Activated naive CD8-positive, alpha-beta T cell treated with anti-CD3 and anti-CD28 coated beads, Interleukin-2, amount 10 ng/mL, durations not matched to agents 7 days and 5 days (primary cell): ENCODE data around the gene HOXB1. TPM values are rescaled to one million over a fixed set of nuclear protein-coding genes. Genes with fewer than 3 reads are reported as not detected.
"Not testable (repeated sequence)": the region's sequence is repeated elsewhere in the genome, so short reads cannot be mapped to it uniquely, and the experiment has no call there.

Source experiments
- ATAC-seq: fragments of 150-1000 bp; cut with Tn5 transposase; one replicate; pipeline ENCODE4 v1.10.0; 2021; ENCODE audit warnings: low read depth, moderate library complexity
- POLR2A ChIA-PET: fragments of 350-600 bp; sonication (Branson Sonifier 250); formaldehyde crosslinking; loops from one replicate; lab custom pipeline; 2021; ENCODE audit warnings: antibody characterized with exemption; lab: Charles Lee
- DNase-seq: peaks from one replicate; pipeline ENCODE4 v3.0.0; 2021
- H3K27ac Mint-ChIP-seq: one replicate; pipeline ENCODE4 v1.8.0; 2022; ENCODE audit warnings: mild to moderate bottlenecking, mixed read lengths
- H3K27me3 Mint-ChIP-seq: one replicate; pipeline ENCODE4 v1.8.0; 2022; ENCODE audit warnings: mild to moderate bottlenecking, moderate library complexity, mixed read lengths
- H3K36me3 Mint-ChIP-seq: one replicate; pipeline ENCODE4 v1.8.0; 2021; ENCODE audit warnings: mild to moderate bottlenecking, mixed read lengths
- H3K4me1 Mint-ChIP-seq: one replicate; pipeline ENCODE4 v1.8.0; 2021; ENCODE audit warnings: mixed read lengths
- H3K4me3 Mint-ChIP-seq: one replicate; pipeline ENCODE4 v1.8.0; 2022; ENCODE audit warnings: mild to moderate bottlenecking, moderate library complexity, mixed read lengths
- H3K9me3 Mint-ChIP-seq: one replicate; pipeline ENCODE4 v1.8.0; 2021; ENCODE audit warnings: mixed read lengths
- total RNA-seq, 2 experiments: library from RNA; stranded (reverse); gene quantifications; one replicate each; pipeline ENCODE4 v1.2.3, GENCODE V29; 2021

Gene HOXB1
- total RNA-seq, 2 experiments from 2014 or later: not detected

DNA sequence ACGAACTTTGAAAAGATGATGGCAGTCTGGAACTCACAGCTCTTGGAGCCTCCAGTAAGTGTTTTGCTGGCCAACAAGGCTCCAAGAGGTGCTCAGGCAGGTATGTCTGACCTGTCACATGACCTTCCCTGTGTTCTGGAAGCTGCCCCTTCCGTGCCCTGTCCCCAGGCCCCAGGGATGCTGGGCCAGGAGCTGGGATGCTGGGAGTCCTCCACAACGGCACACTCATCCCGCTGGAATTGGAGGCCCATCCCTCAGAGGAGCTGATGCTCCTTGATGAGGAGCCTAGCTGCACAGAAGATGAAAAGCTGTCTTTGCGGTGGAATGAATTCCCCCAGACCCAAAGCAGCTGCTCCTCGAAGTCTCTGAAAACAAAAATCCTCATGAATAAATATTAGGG is 47.8 kb downstream of the HOXB1 start:
- Mint-ChIP-seq H3K27ac (no peak overlapping the region), H3K27me3 (no peaks in the 10 kb centered on the region), H3K4me1 (peaks cover 22% of the 10 kb centered on the region), H3K36me3 (no peaks in the 10 kb centered on the region), H3K9me3 (no peaks in the 10 kb centered on the region), H3K4me3 (no peak overlapping the region)
- POLR2A ChIA-PET: no interaction called here
- ATAC-seq (no peak), DNase-seq (no peak)

DNA sequence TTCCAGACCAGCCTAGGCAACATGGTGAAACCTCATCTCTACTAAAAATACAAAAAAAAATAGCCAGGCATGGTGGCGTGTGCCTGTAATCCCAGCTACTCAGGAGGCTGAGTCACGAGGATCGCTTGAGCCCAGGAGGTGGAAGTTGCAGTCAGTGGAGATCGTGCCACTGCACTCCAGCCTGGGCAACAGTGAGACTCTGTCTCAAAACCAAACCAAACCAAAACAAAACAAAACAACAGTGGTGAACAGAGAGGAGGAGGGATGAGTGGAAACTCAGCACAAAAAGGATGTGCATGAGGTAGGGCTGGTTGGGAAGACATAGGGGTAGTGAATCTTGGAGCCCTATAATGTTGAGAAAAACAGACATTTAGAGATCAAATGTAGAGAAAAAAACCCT is 48.5 kb downstream of the HOXB1 start:
- POLR2A ChIA-PET, H3K9me3 Mint-ChIP-seq, H3K4me3 Mint-ChIP-seq, H3K27ac Mint-ChIP-seq, H3K36me3 Mint-ChIP-seq, ATAC-seq, H3K27me3 Mint-ChIP-seq, DNase-seq: not testable (repeated sequence)
- peaks cover 23% of the 10 kb centered on the region for H3K4me1 Mint-ChIP-seq

DNA sequence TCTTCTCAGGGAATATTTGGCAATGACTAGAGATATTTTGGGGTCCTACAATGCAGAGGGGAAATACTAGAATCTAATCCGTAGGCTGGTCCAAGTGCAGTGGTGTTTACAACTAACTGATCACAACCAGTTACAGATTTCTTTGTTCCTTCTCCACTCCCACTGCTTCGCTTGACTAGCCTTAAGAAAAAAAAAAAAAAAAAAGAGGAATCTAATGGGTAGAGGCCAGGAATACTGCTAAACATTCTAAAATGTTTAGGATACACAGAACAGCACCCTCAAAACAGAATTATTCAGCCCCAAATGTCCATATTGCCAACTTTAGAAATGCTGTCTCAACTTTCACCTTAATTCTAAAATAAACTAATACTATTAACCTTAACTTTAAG is 51.8 kb downstream of the HOXB1 start:
- H3K27ac Mint-ChIP-seq: peak overlapping the region; percentile 74
- H3K4me3 Mint-ChIP-seq: no peak overlapping the region
- ATAC-seq (no peak), DNase-seq (no peak)
- no peaks in the 10 kb centered on the region for H3K27me3 Mint-ChIP-seq
- H3K36me3 Mint-ChIP-seq: no peaks in the 10 kb centered on the region
- H3K9me3 Mint-ChIP-seq: no peaks in the 10 kb centered on the region
- H3K4me1 Mint-ChIP-seq: peaks cover 21% of the 10 kb centered on the region
- POLR2A ChIA-PET: no interaction called here

Other genes with a start within 250 kb of the HOXB1 start
- gene SKAP1, start 100.8 kb downstream of the HOXB1 start, total RNA-seq: 10 to 100 TPM; 96.0 to 98.8 TPM
- gene HOXB2, start 14.1 kb upstream of the HOXB1 start, total RNA-seq: 10 to 100 TPM; 19.5 to 20.0 TPM
- 1 to 10 TPM; 5.3 to 6.4 TPM for gene HOXB4, start 47.3 kb upstream of the HOXB1 start, total RNA-seq
- gene HOXB3, start 59.2 kb upstream of the HOXB1 start, total RNA-seq: 10 to 100 TPM; 10.5 to 13.6 TPM
- gene HOXB5, start 62.8 kb upstream of the HOXB1 start, total RNA-seq: not detected
- not detected for gene HOXB6, start 74.0 kb upstream of the HOXB1 start, total RNA-seq
- gene HOXB7, start 80.0 kb upstream of the HOXB1 start, total RNA-seq: 1 to 10 TPM in 1 of 2 experiments, under 1 TPM in 1; 0.80 to 1.0 TPM
- gene HOXB8, start 84.3 kb upstream of the HOXB1 start, total RNA-seq: not detected
- gene HOXB9, start 95.3 kb upstream of the HOXB1 start, total RNA-seq: under 1 TPM; 0.11 to 0.23 TPM
- not detected for gene PRAC1, start 191.5 kb upstream of the HOXB1 start, total RNA-seq
- not detected for gene PRAC2, start 192.2 kb upstream of the HOXB1 start, total RNA-seq
- gene HOXB13, start 197.7 kb upstream of the HOXB1 start, total RNA-seq: not detected